ENCODE results near the gene TAF4.

The TAF4 gene

DNA sequence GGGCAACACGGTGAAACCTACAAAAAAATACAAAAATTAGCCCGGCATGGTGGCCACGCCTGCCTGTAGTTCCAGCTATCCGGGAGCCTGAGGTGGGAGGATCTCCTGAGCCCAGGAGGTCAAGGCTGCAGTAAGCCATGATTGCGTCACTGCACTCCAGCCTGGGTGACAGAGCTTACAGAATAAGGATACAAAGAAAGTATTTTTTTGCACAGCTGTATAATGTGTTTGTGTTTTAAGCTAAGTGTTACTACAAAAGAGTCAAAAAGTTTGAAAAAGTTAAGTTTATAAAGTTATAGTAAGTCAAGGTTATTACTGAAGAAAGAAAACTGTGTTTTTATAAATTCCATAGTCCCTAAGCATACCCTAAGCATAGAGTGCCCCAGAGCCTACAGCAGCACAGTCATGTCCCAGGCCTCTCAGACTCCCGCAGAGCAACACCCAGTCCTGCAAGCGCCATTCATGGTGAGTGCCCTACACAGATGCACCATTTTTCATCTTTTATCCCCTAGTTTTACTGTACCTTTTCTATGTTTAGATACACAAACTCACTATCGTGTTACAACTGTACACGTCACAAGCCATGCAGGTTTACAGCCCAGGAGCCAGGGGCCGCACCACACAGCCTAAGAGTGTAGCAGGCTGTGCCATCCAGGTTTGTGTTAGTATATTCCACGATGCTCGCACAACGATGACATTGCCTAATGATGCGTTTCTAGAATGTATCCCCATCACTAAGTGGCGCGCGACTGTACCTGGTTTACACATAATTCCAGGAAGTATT lies 22.4 kb downstream of the TAF4 start:
- DNase-seq: no peak

DNA sequence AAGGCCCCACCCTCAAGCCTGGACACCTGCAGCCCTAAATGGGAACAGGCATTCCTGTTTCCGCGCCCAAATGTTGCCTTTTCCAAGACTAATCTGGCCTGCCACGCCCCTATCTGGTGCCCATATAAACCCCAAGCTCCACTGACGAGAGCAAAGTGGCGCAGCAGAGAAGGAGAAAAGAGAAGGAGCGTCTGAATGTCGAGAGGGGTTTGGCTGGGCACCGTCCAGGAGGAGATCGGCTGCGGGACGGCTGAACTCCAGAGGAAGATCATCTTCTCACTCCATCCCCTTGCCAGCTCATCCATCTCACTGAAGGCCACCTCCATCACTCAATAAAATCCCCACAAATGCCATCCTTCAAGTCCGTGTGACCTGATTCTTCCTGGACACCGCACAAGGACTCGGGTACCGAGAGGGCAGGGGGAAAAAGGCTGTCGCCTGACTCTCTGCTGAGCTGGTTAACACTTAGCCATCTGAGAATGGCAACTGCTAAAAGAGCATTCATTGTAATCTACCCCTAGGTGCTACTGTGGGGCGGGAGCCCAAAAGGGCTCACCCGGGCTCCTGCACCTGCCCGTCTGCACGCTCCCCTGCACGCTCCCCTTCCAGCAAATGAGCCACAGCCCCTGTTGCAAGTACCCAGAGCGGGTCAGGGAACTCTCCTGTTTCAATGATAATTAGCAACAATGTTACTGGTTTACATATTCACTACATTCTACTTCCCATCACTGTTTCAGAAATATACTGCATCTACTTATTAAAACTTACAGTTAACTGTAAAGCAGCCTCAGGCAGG lies 23.5 kb downstream of the TAF4 start:
- DNase-seq: no peak

DNA sequence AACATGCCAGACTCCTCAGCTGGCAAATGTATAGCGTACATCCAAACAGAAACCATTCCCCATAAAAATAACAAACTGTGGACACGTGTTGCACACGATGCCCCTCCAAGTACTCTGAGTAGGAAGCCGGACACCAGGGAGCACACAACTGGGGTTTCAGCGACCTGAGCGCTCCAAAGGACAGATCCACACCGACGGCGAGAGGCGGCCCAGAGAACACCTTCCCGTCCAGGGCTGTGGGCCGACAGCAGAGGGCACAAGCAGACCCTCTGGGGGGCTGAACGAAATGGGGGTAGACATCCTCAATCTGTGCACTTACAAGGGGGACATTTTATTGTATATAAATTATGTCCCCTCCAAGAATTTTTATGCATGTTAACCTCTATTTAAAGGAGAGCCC lies 24.7 kb downstream of the TAF4 start:
- no peak for DNase-seq

DNA sequence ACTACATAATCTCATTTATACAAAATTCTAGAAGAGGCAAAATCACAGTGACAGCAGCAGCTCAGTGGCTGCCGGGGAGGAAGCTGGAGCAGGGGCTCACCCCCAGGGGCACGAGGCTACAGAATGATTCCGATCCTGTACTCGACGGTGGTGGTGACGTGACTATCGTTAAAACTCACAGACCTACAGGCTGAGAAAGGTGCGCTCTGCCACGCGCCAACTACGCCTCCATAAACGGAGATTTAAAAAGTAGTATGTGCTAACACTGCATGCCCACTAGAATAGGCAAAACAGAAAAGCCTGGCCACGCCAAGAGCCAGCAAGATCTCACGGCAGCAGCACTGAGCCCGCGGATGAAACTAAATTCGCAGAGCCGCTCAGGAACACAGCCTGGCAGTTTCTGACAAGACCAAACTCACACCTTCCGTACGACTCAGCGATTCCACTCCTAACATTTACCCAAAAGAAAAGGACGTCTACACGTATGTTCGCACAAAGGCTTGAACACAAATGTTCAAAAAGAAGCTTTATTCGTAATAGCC lies 25.2 kb downstream of the TAF4 start:
- no peak for DNase-seq

DNA sequence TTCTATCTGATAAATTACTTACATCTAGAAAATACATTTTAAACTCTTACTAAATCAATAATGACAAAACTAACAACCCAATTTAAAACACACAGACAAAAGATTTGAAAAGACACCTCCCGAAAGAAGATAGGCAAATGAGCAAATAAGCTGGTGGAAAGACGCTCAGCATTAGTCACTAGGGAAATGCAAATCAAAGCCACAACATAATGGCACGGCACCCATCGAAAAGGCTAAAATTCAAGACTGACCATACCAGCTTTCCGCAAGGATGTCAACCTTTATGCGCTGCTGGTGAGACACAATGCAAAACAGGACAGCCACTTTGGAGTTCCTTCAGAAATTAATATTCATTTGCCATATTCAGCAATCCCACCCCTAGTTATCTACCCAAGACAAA lies 25.9 kb downstream of the TAF4 start:
- DNase-seq: no peak

DNA sequence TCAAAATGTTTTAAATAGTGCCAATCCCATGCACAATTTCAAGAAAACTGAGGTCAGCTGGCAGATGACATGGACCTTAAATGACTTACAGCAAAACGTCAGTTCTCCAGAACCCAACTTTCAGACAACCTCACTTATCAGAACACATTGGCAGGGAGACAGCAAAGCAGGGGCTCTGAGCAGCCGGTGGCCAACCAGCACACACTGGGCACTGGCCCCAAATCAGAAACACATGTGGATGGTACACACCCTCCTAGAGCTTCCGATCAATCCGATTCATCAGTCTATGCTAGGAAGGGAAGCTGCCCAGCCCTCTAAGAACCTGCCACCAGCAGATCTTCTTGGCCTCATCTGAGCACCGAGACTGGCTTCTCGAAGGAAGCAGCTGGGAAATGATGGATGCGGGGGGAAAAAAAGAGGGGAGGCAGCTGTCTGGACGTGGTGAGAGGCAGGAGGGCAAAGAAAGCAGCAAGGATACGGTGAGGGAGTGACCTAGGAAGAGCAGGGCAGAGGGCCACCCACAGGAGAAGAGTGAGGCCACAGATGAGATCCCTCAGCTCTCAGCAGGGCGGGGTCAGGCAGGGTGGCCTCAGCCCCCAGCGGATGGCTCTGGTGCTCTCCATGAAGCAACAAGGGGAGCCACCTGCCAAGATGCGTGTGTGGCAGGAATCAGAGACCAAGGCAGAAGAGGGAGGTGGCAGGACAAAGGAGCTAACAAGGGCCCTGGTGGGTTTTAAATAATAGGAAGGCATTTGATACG lies 32.9 kb downstream of the TAF4 start:
- no peak for DNase-seq

DNA sequence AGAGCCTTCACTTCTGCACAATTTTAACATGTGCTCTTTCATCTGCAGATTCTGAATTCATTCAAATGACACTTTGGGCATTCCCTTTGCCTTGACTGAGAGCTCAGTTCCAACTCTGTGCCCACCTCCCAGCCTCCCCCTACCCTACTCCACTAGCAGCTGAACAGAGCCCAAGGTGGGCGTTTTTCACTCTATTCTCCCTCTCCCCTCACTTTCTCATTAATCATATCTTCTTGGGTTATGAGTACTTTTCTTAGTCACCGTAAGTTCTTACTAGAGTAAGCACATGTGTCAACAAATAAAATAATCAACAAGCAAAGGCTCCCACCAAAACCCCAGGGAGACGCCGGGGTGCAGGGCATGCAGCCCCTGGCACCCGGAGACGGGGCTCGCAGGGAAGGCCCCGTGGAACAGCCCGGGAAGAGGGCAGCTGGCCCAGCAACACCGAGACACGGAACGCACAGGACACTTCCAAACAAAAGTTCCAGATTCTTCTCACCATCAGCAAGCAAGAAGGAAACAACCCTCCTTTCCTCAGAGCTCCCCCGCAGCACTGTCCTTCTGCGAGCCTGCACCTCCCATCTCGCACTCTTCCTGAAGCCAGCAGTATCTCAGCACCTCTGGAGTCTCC lies 34.1 kb downstream of the TAF4 start:
- DNase-seq: no peak

DNA sequence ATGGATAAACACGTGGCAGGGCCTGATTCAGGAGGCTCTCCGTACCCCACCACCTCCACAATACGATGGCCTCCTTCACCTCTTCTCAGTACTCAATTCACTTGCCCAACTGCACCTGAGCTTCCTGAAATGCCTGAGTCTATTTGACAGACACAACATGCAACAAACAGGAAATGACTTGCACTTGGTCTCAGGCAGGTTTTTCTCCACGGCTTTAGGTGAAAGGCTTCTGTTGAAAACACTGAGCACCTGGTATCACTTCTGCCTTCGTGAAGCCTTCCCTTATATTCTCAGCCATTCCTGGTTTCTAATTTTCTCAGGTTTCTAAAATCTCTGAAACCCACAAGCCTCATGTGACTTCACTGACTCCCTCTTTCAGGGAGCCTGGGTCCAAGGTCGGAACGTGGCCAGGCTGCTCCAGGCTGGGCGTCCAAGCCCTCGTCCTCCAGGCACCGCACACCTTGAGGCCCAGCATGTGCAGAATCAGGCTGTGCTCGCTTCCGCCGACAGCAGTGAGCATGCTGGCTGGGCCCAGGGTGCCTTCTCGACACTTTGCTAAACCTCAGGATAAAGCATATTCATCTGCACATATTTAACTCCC lies 34.7 kb downstream of the TAF4 start:
- peak; percentile 9 for DNase-seq

DNA sequence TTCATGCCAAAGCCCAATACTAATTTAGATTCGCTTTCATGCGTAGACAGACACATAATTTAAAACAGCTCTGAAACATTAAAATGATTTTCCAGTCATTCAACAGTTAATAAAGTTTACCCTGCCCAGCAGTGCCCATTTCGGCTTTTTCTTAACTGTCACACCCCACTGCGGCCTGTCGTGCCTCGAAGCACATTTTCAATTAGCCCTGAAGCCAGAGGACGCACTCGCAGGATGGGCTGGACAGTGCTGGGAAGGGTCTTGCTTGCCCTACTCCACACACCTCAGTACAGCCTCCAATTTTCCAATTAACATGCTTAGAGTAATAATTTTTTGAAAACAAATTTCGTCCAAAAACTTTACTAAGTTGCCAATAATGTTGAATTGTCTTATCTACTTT lies 35.3 kb downstream of the TAF4 start:
- no peak for DNase-seq

DNA sequence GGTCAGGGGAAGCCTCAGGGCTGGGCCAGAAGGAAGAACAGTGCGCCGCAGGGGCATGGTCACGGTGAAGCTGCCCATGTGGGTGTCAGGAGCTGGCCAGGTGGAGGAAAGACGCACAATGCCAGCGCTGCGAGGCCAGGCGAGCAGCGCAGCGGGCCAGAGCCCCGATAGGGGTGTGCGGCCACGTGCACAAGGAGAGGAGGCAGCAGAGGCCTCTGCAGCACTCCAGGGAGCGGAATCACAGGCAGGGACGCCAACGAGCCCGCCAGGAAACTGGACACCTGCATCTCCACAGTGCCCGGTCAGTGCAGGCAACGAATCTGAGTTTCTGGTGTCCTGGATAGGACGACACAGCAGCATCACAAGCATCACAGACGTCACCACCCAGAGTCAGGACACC lies 35.7 kb downstream of the TAF4 start:
- no peak for DNase-seq

DNA sequence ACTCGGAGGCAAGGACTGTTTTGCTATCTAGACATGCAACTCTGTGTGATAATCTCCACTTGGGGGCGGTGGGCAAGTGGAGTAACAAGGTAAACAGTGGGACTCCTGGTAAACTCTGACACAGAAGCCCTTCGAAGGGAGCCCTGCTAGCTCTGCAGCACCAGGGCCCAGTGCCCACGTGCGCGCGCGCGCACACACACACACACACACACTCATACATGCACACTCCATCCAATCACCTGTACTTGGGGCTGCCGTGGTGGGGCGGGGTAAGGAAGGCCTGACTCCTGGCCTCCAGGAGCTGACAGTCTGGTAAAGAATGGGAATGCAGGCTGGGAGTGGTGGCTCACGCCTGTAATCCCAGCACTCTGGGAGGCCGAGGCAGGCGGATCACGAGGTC lies 36.4 kb downstream of the TAF4 start:
- no peak for DNase-seq

DNA sequence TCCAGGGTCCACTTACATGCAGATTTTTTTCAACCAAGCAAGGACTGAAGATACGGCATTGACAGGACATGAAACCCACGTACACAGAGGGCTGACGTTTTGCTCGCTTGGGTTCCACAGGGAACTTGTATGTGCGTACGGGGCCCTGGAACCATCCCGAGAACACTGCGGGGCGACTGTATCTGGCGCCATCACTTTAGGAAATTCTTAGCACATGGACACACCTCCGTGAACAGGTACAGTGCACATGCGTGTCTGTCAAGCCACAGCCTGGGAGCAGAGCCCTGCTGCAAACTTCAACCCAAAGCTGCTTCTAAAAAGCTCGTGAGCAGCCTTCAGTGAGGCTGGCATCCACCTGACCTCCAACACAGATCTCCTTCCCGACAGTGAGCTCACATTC lies 37.3 kb downstream of the TAF4 start:
- DNase-seq: no peak

DNA sequence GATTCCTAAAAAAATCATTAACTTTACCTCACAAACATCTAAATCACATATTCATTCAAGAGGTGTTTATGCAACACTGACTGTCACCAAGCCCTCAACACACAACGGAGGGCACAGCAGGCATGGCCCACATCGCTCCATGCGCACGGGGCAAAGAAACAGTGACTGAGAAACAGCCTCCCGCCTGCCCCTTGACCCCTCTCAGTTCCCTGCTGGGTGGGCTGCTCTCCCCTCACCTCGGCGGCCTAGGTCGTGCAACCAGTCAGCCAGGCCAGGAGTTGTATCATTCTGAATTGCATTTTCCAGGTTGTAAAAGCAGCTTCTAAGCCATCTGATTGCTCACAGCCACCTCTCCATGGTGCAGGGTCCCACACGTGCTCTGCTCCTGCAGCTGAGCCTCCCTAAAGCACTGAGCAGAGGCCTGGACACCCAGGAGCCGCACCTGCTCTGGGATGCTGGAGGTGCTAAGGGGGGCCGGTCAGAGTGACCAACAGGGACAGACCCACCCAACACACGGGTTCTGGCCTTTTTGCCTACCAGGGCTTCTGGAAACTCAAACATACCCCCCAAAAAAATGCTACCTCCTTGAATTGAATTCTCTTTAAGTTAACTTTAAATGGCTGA lies 37.9 kb downstream of the TAF4 start:
- DNase-seq: no peak

DNA sequence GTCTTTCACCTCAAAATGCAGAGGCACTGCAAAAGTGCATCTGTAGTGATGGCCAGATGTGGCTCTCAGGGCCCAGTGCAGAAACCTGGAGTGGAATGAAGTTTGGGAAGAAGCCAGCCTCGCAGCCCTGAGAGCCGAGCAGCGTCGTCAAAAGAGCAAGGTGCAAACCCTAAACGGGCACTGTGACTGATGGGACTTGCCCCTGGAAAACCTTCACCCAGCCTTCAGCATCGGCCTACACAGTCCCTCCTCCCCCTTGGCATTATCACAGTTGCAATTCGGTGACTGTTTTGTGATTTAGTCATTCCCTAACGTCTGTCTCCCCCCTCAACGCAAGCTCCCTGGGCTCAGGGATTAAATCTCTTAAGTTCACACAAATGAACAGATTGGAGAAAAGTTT lies 38.6 kb downstream of the TAF4 start:
- no peak for DNase-seq

DNA sequence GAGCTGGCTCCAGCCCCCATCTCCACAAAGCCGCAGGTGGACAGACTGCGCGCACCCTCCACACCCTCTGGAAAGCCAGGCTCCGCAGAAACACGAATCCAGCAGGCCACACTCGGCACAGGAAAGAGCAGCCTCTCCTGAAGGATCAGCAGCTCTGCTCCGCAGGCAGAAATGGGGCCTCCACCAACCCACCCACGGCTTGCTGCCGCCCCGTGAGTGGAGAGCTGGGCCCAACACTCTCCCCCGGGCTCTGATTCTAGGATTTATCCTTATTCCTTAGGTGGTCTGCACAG lies 39.2 kb downstream of the TAF4 start:
- no peak for DNase-seq

DNA sequence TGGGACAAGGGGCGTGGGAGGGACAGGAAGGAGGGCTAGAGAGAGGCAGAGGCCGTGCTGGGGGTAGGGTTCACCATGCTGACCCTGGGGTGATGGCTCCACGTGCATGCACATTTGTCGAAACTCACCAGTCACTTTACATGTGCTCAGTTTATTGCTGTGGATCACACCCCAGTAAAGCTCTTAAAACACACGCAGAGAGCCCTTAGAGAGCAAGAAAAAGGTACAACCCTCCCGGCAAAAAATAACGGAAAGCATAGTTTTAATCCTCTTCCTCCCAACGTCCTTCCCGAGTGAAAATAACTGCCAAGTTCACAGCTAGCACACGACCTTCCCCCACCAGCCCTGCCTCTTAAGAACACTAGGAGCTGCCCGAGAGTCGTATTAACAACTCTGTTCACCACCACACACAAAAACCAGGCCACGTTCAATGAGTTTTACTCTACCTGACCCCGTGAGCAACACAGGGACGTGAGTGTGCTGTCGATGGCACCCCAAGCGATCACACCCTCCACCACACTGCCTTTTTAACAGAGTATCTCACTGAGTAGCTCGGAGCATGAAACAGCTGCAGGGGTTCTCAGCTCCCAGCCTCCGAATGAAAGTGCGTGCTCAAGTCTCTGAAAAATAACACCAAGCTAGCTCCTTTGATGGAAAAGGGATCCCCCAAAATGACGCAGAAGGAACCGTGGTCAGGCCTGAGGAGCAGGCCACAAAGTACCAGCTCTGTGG lies 39.7 kb downstream of the TAF4 start:
- DNase-seq: no peak

DNA sequence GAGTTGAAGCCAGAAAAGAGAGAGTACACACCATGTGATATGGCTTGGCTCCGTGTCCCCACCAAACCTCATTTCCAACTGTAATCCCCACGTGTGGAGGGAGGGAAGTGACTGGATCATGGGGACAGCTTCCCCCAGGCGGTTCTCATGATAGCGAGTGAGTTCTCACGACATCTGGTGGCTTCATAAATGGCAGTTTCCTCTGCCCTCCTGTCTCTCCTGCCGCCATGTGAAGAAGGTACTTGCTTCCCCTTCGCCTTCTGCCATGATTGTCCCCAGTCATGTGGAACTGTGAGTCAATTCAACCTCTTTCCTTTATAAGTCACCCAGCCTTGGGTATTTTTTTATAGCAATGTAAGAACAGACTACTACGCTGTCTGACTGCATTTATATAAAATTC lies 40.3 kb downstream of the TAF4 start:
- no peak for DNase-seq

DNA sequence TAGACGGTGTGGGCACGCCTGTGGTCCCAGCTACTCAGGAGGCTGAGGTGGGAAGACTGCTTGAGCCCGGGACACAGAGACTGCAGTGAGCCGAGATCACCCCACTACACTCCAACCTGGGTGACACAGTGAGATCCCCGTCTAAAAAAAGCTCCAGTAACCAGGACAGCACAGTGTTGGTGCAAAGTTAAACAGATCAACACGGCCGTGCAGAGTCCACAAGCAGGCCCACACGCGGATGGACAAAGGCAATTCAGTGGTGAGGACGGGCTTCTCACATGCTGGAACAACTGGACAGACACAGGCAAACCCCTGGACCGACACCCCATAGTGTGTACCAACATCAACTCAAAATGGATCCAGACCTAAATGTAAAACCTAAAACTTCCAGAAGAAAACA lies 41.7 kb downstream of the TAF4 start:
- no peak for DNase-seq

DNA sequence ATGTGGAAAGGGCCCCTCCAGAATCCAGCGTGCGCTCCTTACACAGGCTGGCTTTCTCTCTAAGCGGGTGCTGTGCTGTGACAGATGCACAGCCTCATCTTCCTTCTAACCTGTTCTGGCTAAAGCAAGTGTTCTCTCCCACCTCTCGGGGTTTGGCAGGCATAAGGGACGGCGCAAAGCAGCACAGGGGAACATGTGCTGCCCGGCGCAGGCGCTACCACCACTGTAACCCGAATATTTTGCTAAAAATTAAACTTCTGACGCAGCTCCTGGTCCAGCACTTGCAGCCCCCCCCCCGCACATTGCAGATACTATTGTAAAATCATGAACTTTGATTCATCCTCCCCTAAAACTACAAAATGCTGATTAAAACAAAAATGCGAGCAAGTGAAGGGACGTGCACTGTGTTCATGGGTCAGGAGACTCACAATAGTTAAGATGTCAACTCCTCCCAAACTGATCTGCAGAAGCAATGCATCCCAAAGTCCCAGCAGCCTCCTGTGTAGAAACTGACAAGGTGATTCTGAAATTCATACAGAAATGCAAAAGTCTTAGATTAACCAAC lies 43.0 kb downstream of the TAF4 start:
- DNase-seq: no peak

DNA sequence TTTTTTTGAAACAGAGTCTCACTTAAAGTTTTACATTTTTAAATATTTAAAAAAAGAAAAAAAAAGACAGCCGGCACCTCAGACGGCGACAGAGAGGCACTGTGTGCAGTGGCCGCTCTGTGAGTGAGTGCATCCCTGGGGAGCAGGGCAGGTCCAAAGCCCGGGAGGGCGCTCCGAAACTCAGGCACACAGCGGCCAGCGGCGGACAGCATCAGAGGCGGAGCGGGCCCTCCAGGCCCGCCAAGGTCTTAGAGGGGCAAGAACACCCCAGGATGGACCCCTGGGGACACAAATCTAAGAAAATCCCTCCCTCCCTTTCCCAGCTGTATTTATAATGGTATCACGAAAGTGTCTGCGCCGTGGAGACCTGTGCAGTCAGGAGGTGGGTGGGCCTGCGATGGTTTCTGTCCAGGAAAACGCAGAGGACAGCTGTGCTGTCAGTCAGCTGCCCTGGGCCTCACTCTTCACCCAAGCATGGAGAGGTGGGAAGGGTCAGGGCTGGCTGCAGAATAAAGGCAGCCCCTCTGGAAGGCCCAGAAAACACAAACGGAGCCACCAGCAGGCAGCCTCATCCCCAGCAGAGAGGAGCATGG lies 43.8 kb downstream of the TAF4 start:
- DNase-seq: no peak
